A549 (cell line): ENCODE data around the gene HOMER2. TPM values are rescaled to one million over a fixed set of nuclear protein-coding genes. Genes with fewer than 3 reads are reported as not detected.
A peak's percentile ranks its signal among the peaks of the same experiment; 100 is the strongest.

Experiments used
- ATAC-seq, 2 experiments: fragments of 200-7000 bp in 1 of 2; fragments of >200 bp in 1 of 2; cut with Nextera tagmentation in 1 of 2; cut with Tn5 transposase in 1 of 2; 3 replicates each; pipeline versions ENCODE4 v1.8.0 to v1.9.1; 2018 to 2020; ENCODE audit warnings: mild to moderate bottlenecking in 1 of 2, moderate library complexity in 1 of 2
- CTCF ChIA-PET: fragments of 300-600 bp; sonication (Branson Sonifier 250); formaldehyde crosslinking; extraction: SDS; loops from one replicate; lab custom pipeline; 2021; ENCODE audit warnings: antibody characterized with exemption, inconsistent platforms; lab: Yijun Ruan, JAX
- POLR2A ChIA-PET: fragments of 350-600 bp; formaldehyde crosslinking; extraction: SDS; loops from one replicate; lab custom pipeline; 2021; ENCODE audit warnings: antibody characterized with exemption, inconsistent platforms; lab: Yijun Ruan, JAX
- DNase-seq, 2 experiments: peaks; one replicate each; pipeline versions ENCODE4 v3.0.0 to v3.0.0-alpha.2; 2011 to 2016; ENCODE audit warnings: low read depth in 1 of 2, low spot score in 1 of 2
- FAIRE-seq: peaks from 2 replicates; lab custom pipeline; 2011; peaks lifted over from hg19 to GRCh38; lab: Jason Lieb, UNC
- H3K27ac ChIP-seq, 2 experiments: fragments of >200 bp; sonication (Bioruptor Twin); formaldehyde crosslinking; 3 replicates each; pipeline ENCODE4 v1.5.1; 2016 to 2017
- H3K4me1 ChIP-seq: fragments of >200 bp; sonication (Bioruptor Twin); formaldehyde crosslinking; 3 replicates; pipeline ENCODE4 v1.6.1; 2016
- H3K4me2 ChIP-seq: fragments of >200 bp; sonication (Bioruptor Twin); formaldehyde crosslinking; 3 replicates; pipeline ENCODE4 v1.6.1; 2016
- H3K4me3 ChIP-seq: fragments of >200 bp; sonication (Bioruptor Twin); formaldehyde crosslinking; 3 replicates; pipeline ENCODE4 v1.5.1; 2016
- H3K9me3 ChIP-seq: fragments of >200 bp; sonication (Bioruptor Twin); formaldehyde crosslinking; 3 replicates; pipeline ENCODE4 v1.6.1; 2016
- CBX2 ChIP-seq: fragments of 200-600 bp; sonication (generic); IDR thresholded peaks from 2 replicates; pipeline ENCODE4 v1.6.1; 2016; ENCODE audit warnings: low read depth, mild to moderate bottlenecking, borderline replicate concordance
- CBX8 ChIP-seq: fragments of 200-600 bp; sonication (generic); IDR thresholded peaks from 2 replicates; pipeline ENCODE4 v1.6.1; 2016
- CEBPB ChIP-seq, 2 experiments: fragments of >200 bp in 1 of 2; sonication (Bioruptor Twin) in 1 of 2; formaldehyde crosslinking in 1 of 2; IDR thresholded peaks; 2 replicates each; pipeline ENCODE4 v1.6.1; 2012 to 2016
- CHD2 ChIP-seq: fragments of 150-350 bp; IDR thresholded peaks from 2 replicates; pipeline ENCODE4 v1.6.1; 2014; ENCODE audit warnings: low read length; ENCODE audit not compliant: partially characterized antibody
- EHMT2 ChIP-seq: fragments of 200-600 bp; sonication (generic); IDR thresholded peaks from 2 replicates; pipeline ENCODE4 v1.6.1; 2016; ENCODE audit warnings: antibody characterized with exemption, low read depth, mild to moderate bottlenecking, moderate library complexity
- ESRRA ChIP-seq: fragments of 150-350 bp; IDR thresholded peaks from 2 replicates; pipeline ENCODE4 v1.6.1; 2014; ENCODE audit warnings: mild to moderate bottlenecking, low read length, borderline replicate concordance
- GATA3 ChIP-seq: IDR thresholded peaks from 2 replicates; pipeline ENCODE4 v1.6.1; 2012; ENCODE audit warnings: borderline replicate concordance
- HEYL ChIP-seq: fragments of 250-450 bp; sonication (Bioruptor Pico); IDR thresholded peaks from 2 replicates; pipeline ENCODE4 v1.8.0; 2021; ENCODE audit warnings: mild to moderate bottlenecking, moderate library complexity
- HMGXB4 ChIP-seq: fragments of 250-450 bp; sonication (Bioruptor Pico); IDR thresholded peaks from 2 replicates; pipeline ENCODE4 v1.5.0; 2021; ENCODE audit warnings: mild to moderate bottlenecking, moderate library complexity, borderline replicate concordance
- JUNB ChIP-seq: fragments of >200 bp; sonication (Bioruptor Twin); formaldehyde crosslinking; IDR thresholded peaks from 2 replicates; pipeline ENCODE4 v1.6.1; 2016
- KDM1A ChIP-seq: fragments of 200-600 bp; sonication (generic); IDR thresholded peaks from 2 replicates; pipeline ENCODE4 v1.6.1; 2016; ENCODE audit warnings: low read depth, mild to moderate bottlenecking
- KDM5A ChIP-seq: fragments of 200-600 bp; sonication (generic); IDR thresholded peaks from 2 replicates; pipeline ENCODE4 v1.6.1; 2016; ENCODE audit warnings: antibody characterized with exemption, mild to moderate bottlenecking
- MAFK ChIP-seq: fragments of 450-650 bp; IDR thresholded peaks from 2 replicates; pipeline ENCODE4 v1.6.1; 2014; ENCODE audit not compliant: partially characterized antibody
- MAZ ChIP-seq: fragments of 150-350 bp; IDR thresholded peaks from 2 replicates; pipeline ENCODE4 v1.6.1; 2014; ENCODE audit warnings: antibody characterized with exemption, low read depth, low read length, borderline replicate concordance
- MYC ChIP-seq: IDR thresholded peaks from 2 replicates; pipeline ENCODE4 v1.6.1; 2012; ENCODE audit warnings: mild to moderate bottlenecking, inconsistent platforms, low read length, improper control_type of control experiment, borderline replicate concordance
- NFE2L2 ChIP-seq: fragments of 150-350 bp; conservative IDR thresholded peaks from 2 replicates; pipeline ENCODE4 v1.6.1; 2014; ENCODE audit warnings: low read length
- NR3C1 ChIP-seq: fragments of >200 bp; sonication (Bioruptor Twin); formaldehyde crosslinking; IDR thresholded peaks from 3 replicates; pipeline ENCODE4 v1.6.1; 2017
- PBX3 ChIP-seq: IDR thresholded peaks from 2 replicates; pipeline ENCODE4 v1.6.1; 2012
- PHF8 ChIP-seq: fragments of 200-600 bp; sonication (generic); IDR thresholded peaks from 2 replicates; pipeline ENCODE4 v1.6.1; 2016; ENCODE audit warnings: low read depth, mild to moderate bottlenecking, antibody characterized with exemption, moderate library complexity, borderline replicate concordance
- RAD21 ChIP-seq, 2 experiments: fragments of >200 bp in 1 of 2; sonication (Bioruptor Twin) in 1 of 2; formaldehyde crosslinking in 1 of 2; IDR thresholded peaks in 1 of 2; conservative IDR thresholded peaks in 1 of 2; 2 replicates in 1 of 2; 3 replicates in 1 of 2; pipeline ENCODE4 v1.6.1; 2012 to 2018; ENCODE audit warnings: inconsistent platforms in 1 of 2
- RCOR1 ChIP-seq: fragments of 150-350 bp; IDR thresholded peaks from 2 replicates; pipeline ENCODE4 v1.6.1; 2014; ENCODE audit warnings: antibody characterized with exemption, low read length, low read depth
- RFX5 ChIP-seq: fragments of 450-650 bp; IDR thresholded peaks from 2 replicates; pipeline ENCODE4 v1.7.1; 2014; ENCODE audit warnings: antibody characterized with exemption, mild to moderate bottlenecking, moderate library complexity
- SREBF2 ChIP-seq: fragments of 450-650 bp; IDR thresholded peaks from 2 replicates; pipeline ENCODE4 v1.6.1; 2014; ENCODE audit warnings: mild to moderate bottlenecking, moderate library complexity
- TFCP2L1 ChIP-seq: fragments of 250-450 bp; sonication (Bioruptor Pico); IDR thresholded peaks from 2 replicates; pipeline ENCODE4 v1.5.0; 2021; ENCODE audit warnings: mild to moderate bottlenecking
- USF2 ChIP-seq: fragments of 450-650 bp; IDR thresholded peaks from 2 replicates; pipeline ENCODE4 v1.6.1; 2014; ENCODE audit warnings: antibody characterized with exemption
- ZC3H11A ChIP-seq: fragments of 450-650 bp; IDR thresholded peaks from 2 replicates; pipeline ENCODE4 v1.6.1; 2014; ENCODE audit warnings: antibody characterized with exemption, mild to moderate bottlenecking
- ZFP36 ChIP-seq: fragments of 450-650 bp; IDR thresholded peaks from 2 replicates; pipeline ENCODE4 v1.6.1; 2014; ENCODE audit warnings: borderline replicate concordance; ENCODE audit not compliant: partially characterized antibody
- ZNF302 ChIP-seq: fragments of 250-450 bp; sonication (Bioruptor Pico); IDR thresholded peaks from 2 replicates; pipeline ENCODE4 v1.9.0; 2021; ENCODE audit warnings: inconsistent platforms, mild to moderate bottlenecking, moderate library complexity
- ZSCAN20 ChIP-seq: fragments of 250-450 bp; sonication (Bioruptor Pico); IDR thresholded peaks from 2 replicates; pipeline ENCODE4 v1.8.0; 2022; ENCODE audit warnings: mild to moderate bottlenecking, moderate library complexity
- WGBS: methylation state at CpG from one replicate; pipeline ENCODE4 v1.1.6; 2017; ENCODE audit errors: missing lambda C conversion rate; 5-methylcytosine and 5-hydroxymethylcytosine counted together
- polyA plus RNA-seq, 4 experiments: library from polyadenylated mRNA; depleted of rRNA in 3 of 4; stranded (reverse); fragments of >200 nt; fragmentation: RNase III in 1 of 4; extraction: RNeasy Plus Mini Kit Qiagen cat#74134 plus additional on column Dnase treatment in 1 of 4; gene quantifications; 2 replicates in 3 of 4; 3 replicates in 1 of 4; pipeline ENCODE4 v1.2.3, GENCODE V29; 2011 to 2017
- TF ChIP-seq, protein P1 (sequence below): fragments of 200-600 bp; sonication (generic); IDR thresholded peaks from 2 replicates; pipeline ENCODE4 v1.6.1; 2016; ENCODE audit warnings: antibody characterized with exemption, mild to moderate bottlenecking, moderate library complexity

HOMER2 gene
- polyA plus RNA-seq, 2 of the 4 experiments (the other 2 are of a cell fraction): 9.4 to 15.4 TPM

DNA sequence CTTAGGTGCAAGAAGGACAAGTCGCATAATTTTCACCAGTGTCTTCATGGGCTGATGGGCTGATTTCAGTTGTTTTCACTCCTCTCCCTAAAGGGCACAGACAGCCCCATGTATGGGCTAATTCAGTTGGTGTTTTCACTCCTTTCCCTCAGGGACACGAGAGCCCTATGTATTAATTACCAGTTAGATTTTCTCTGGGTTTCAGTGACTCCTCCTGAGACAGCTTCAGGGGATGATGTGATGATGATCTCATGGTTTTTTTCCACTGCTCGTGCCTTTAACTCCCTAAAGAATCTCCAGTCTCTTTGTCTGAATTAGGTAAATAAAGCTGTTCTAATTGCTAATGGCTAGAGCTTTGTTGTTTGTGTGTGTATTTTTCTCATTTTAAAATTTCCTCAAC lies 43.4 kb upstream of the HOMER2 start:
- no peak for ATAC-seq
- 72% methylated on average over 3 of the region's 3 CpGs for WGBS
- CTCF ChIA-PET: interaction anchor here (0.6 to 2.3 kb wide), 4 partner anchors 15 to 464 kb away, joined by 3 to 11 read pairs (median 9); partner anchors contain the start of gene C15orf40

DNA sequence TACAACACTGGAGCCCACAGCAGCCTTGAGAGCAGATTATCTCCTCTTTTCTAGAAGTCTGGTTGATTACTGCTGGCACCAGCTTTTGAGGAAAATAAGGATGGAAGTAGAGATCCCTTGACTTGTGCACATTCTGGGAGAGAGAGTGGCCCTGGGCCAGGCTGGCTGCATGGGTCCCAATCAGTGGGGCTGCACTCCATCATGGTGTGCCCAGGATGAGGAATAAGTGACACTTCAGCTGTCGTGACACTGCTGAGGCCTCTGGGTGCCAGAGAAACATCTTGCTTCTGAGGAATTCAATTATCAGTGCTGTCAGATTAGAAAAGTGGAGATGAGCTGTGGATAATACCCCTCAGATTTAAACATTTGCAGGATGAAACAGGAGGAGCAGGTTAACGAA lies 42.6 kb upstream of the HOMER2 start:
- no peak for FAIRE-seq

More for the DNA sequence above, 43.4 kb upstream of the HOMER2 start:
- H3K4me1 ChIP-seq: peaks cover 4% of the 10 kb centered on the region; the same call in 1 of the 3 replicates
- H3K27ac ChIP-seq: no peak overlapping the region
- no peak for FAIRE-seq
- POLR2A ChIA-PET: interaction anchor here (0.8 kb wide), 1 partner anchor 10 kb away, joined by 4 read pairs; the partner anchor contains the start of gene RAMAC
- no peaks in the 10 kb centered on the region for H3K9me3 ChIP-seq
- H3K4me2 ChIP-seq: no peak overlapping the region
- H3K4me3 ChIP-seq: no peak overlapping the region
- DNase-seq: no peak
- no peak for TF ChIP-seq EHMT2
- TF ChIP-seq RCOR1: no peak
- TF ChIP-seq PHF8: no peak
- TF ChIP-seq MAZ: no peak
- TF ChIP-seq CBX8: no peak
- TF ChIP-seq HEYL (CRISPR knock-in tag): no peak
- TF ChIP-seq KDM1A: no peak
- no peak for TF ChIP-seq GATA3
- TF ChIP-seq ZNF302: no peak
- no peak for TF ChIP-seq NR3C1
- TF ChIP-seq ESRRA: no peak
- TF ChIP-seq SREBF2: no peak
- no peak for TF ChIP-seq USF2
- no peak for TF ChIP-seq ZC3H11A

More for the DNA sequence above, 42.6 kb upstream of the HOMER2 start:
- no peak overlapping the region for H3K27ac ChIP-seq
- TF ChIP-seq JUNB (no peak), CBX2 (no peak), CEBPB (IDR thresholded peaks at IDR 0.05) (no peak), MAFK (no peak), RAD21 (conservative IDR thresholded peaks at IDR 0.05 in 1 of 2, IDR thresholded peaks at IDR 0.05 in 1 of 2) (no peak), NFE2L2 (no peak), RFX5 (no peak), HMGXB4 (CRISPR knock-in tag) (no peak), PBX3 (no peak), MYC (no peak), ZSCAN20 (CRISPR knock-in tag) (no peak), ESRRA (no peak), PHF8 (no peak), KDM5A (no peak), CHD2 (no peak), TFCP2L1 (CRISPR knock-in tag) (no peak), ZFP36 (no peak)
- TF ChIP-seq, protein P1, sequence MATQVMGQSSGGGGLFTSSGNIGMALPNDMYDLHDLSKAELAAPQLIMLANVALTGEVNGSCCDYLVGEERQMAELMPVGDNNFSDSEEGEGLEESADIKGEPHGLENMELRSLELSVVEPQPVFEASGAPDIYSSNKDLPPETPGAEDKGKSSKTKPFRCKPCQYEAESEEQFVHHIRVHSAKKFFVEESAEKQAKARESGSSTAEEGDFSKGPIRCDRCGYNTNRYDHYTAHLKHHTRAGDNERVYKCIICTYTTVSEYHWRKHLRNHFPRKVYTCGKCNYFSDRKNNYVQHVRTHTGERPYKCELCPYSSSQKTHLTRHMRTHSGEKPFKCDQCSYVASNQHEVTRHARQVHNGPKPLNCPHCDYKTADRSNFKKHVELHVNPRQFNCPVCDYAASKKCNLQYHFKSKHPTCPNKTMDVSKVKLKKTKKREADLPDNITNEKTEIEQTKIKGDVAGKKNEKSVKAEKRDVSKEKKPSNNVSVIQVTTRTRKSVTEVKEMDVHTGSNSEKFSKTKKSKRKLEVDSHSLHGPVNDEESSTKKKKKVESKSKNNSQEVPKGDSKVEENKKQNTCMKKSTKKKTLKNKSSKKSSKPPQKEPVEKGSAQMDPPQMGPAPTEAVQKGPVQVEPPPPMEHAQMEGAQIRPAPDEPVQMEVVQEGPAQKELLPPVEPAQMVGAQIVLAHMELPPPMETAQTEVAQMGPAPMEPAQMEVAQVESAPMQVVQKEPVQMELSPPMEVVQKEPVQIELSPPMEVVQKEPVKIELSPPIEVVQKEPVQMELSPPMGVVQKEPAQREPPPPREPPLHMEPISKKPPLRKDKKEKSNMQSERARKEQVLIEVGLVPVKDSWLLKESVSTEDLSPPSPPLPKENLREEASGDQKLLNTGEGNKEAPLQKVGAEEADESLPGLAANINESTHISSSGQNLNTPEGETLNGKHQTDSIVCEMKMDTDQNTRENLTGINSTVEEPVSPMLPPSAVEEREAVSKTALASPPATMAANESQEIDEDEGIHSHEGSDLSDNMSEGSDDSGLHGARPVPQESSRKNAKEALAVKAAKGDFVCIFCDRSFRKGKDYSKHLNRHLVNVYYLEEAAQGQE: no peak
- ATAC-seq (peak; percentile 9 to 23; a peak in 1 of 6 replicates), DNase-seq (no peak)
- POLR2A ChIA-PET: no interaction called here
- CTCF ChIA-PET: interaction anchor here (0.6 to 2.3 kb wide), 5 partner anchors 10 to 518 kb away, joined by 4 to 11 read pairs (median 8); partner anchors contain the start of gene C15orf40
- H3K9me3 ChIP-seq: no peaks in the 10 kb centered on the region
- H3K4me3 ChIP-seq: no peak overlapping the region
- no peak overlapping the region for H3K4me2 ChIP-seq
- WGBS: 92% methylated on average over 2 of the region's 2 CpGs
- peaks cover 2% of the 10 kb centered on the region; the same call in 1 of the 3 replicates for H3K4me1 ChIP-seq
